Testis (tissue), 3 donors: Measurements from ENCODE around the gene FCAR. TPM values are rescaled to one million over a fixed set of nuclear protein-coding genes. Genes with fewer than 3 reads are reported as not detected.

ENCODE experiments used
- polyA plus RNA-seq: library from polyadenylated mRNA; stranded (reverse); fragments of 350-450 nt; fragmentation: Illumina TruSeq; extraction: RNeasy Lipid Tissue Mini Kit (QIAGEN cat#74804); gene quantifications from one replicate; pipeline ENCODE4 v1.2.3, GENCODE V29; 2014; ENCODE audit warnings: low read depth, low replicate concordance; ENCODE audit not compliant: insufficient read depth
- small RNA-seq, 2 donors: library from RNA; depleted of rRNA; stranded (forward); fragments of <200 nt; gene quantifications; one replicate each; pipeline ENCODE3, GENCODE V24; 2016
- total RNA-seq, 2 donors: library from RNA; depleted of rRNA; stranded (reverse); fragments of >200 nt; gene quantifications; one replicate each; pipeline ENCODE4 v1.2.3, GENCODE V29; 2016

FCAR gene
- total and polyA plus RNA-seq, 3 donors from 2014 or later: not detected

Small RNA genes lying within 50 kb of the gene (small RNA-seq; reads per million reads assigned to genes)
- gene RNU6-222P: 0 reads per million in 2 donors

Other genes with a start within 250 kb of the FCAR start
- gene LILRB1, start 243.8 kb upstream of the FCAR start, total RNA-seq: under 1 TPM; 0.63 to 0.93 TPM
- gene LILRB1, start 243.8 kb upstream of the FCAR start, polyA plus RNA-seq: 2.2 TPM
- gene LILRB4, start 211.2 kb upstream of the FCAR start, total RNA-seq: 1 to 10 TPM; 1.0 to 3.2 TPM
- 12.6 TPM for gene LILRB4, start 211.2 kb upstream of the FCAR start, polyA plus RNA-seq
- not detected for gene KIR3DL3, start 149.8 kb upstream of the FCAR start, total RNA-seq
- gene KIR3DL3, start 149.8 kb upstream of the FCAR start, polyA plus RNA-seq: 0.18 TPM
- gene KIR2DL3, start 135.7 kb upstream of the FCAR start, total RNA-seq: not detected
- not detected for gene KIR2DL3, start 135.7 kb upstream of the FCAR start, polyA plus RNA-seq
- gene KIR2DL1, start 104.4 kb upstream of the FCAR start, total RNA-seq: not detected
- not detected for gene KIR2DL1, start 104.4 kb upstream of the FCAR start, polyA plus RNA-seq
- gene KIR2DL4, start 70.6 kb upstream of the FCAR start, total RNA-seq: under 1 TPM in 1 of 2 donors, not detected in 1; 0.31 TPM
- gene KIR2DL4, start 70.6 kb upstream of the FCAR start, polyA plus RNA-seq: not detected
- not detected for gene KIR3DL1, start 57.8 kb upstream of the FCAR start, total RNA-seq
- not detected for gene KIR3DL1, start 57.8 kb upstream of the FCAR start, polyA plus RNA-seq
- gene KIR2DS4, start 41.6 kb upstream of the FCAR start, total RNA-seq: under 1 TPM in 1 of 2 donors, not detected in 1; 0.19 TPM
- not detected for gene KIR2DS4, start 41.6 kb upstream of the FCAR start, polyA plus RNA-seq
- gene KIR3DL2, start 23.8 kb upstream of the FCAR start, total RNA-seq: not detected
- not detected for gene KIR3DL2, start 23.8 kb upstream of the FCAR start, polyA plus RNA-seq
- gene NCR1, start 31.9 kb downstream of the FCAR start, total RNA-seq: under 1 TPM; 0.31 to 0.43 TPM
- 0.44 TPM for gene NCR1, start 31.9 kb downstream of the FCAR start, polyA plus RNA-seq
- 10 to 100 TPM in 1 of 2 donors, 1 to 10 TPM in 1; 9.0 to 11.7 TPM for gene NLRP7, start 73.3 kb downstream of the FCAR start, total RNA-seq
- gene NLRP7, start 73.3 kb downstream of the FCAR start, polyA plus RNA-seq: 14.5 TPM
- 10 to 100 TPM; 41.9 to 46.4 TPM for gene NLRP2, start 92.1 kb downstream of the FCAR start, total RNA-seq
- gene NLRP2, start 92.1 kb downstream of the FCAR start, polyA plus RNA-seq: 42.6 TPM
- gene GP6, start 164.0 kb downstream of the FCAR start, total RNA-seq: 1 to 10 TPM; 1.1 to 3.2 TPM
- gene GP6, start 164.0 kb downstream of the FCAR start, polyA plus RNA-seq: 5.3 TPM
- gene RDH13, start 188.9 kb downstream of the FCAR start, total RNA-seq: 10 to 100 TPM; 22.5 to 24.3 TPM
- 13.9 TPM for gene RDH13, start 188.9 kb downstream of the FCAR start, polyA plus RNA-seq
- 1 to 10 TPM; 3.4 to 3.6 TPM for gene EPS8L1, start 201.6 kb downstream of the FCAR start, total RNA-seq
- gene EPS8L1, start 201.6 kb downstream of the FCAR start, polyA plus RNA-seq: 13.3 TPM
- gene PPP1R12C, start 243.4 kb downstream of the FCAR start, total RNA-seq: 100 to 1,000 TPM; 184 to 206 TPM
- 220 TPM for gene PPP1R12C, start 243.4 kb downstream of the FCAR start, polyA plus RNA-seq